PC-9 (cell line): ENCODE results near the gene CD79B. TPM values are rescaled to one million over a fixed set of nuclear protein-coding genes. Genes with fewer than 3 reads are reported as not detected.

ENCODE experiments used
- BruUV-seq: library from RNA; stranded (reverse); fragments of 400-500 nt; replicated peaks from 2 replicates; lab custom pipeline; 2021; lab: Mats Ljungman, UMichigan
- CTCF ChIA-PET: fragments of 300-600 bp; sonication (Branson Sonifier 250); formaldehyde crosslinking; loops from one replicate; lab custom pipeline; 2022; ENCODE audit warnings: antibody characterized with exemption; lab: Charles Lee
- POLR2A ChIA-PET: fragments of 300-600 bp; sonication (Branson Sonifier 250); formaldehyde crosslinking; loops from one replicate; lab custom pipeline; 2022; ENCODE audit warnings: antibody characterized with exemption; ENCODE audit not compliant: unreplicated experiment; lab: Charles Lee
- DNase-seq, 2 experiments: peaks; one replicate each; pipeline versions ENCODE4 v3.0.0 to v3.0.0-alpha.2; 2015 to 2022; ENCODE audit warnings: mixed read lengths in 1 of 2
- H2AFZ ChIP-seq: fragments of 200-600 bp; sonication (generic); 2 replicates; pipeline ENCODE4 v1.8.1; 2017; ENCODE audit warnings: antibody characterized with exemption
- H3F3A ChIP-seq: fragments of 200-600 bp; sonication (generic); 2 replicates; pipeline ENCODE4 v1.8.1; 2017; ENCODE audit warnings: antibody characterized with exemption, mild to moderate bottlenecking, low read depth; ENCODE audit not compliant: insufficient read depth
- H3K27ac ChIP-seq: fragments of 200-600 bp; sonication (generic); 2 replicates; pipeline ENCODE4 v1.6.1; 2016; ENCODE audit warnings: mixed run types
- H3K27me3 ChIP-seq: fragments of 200-600 bp; sonication (generic); 2 replicates; pipeline ENCODE4 v1.6.1; 2016; ENCODE audit warnings: low read depth, mixed run types; ENCODE audit not compliant: insufficient read depth
- H3K36me3 ChIP-seq: fragments of 200-600 bp; sonication (generic); 2 replicates; pipeline ENCODE4 v1.6.1; 2016; ENCODE audit warnings: low read depth, mixed run types
- H3K4me1 ChIP-seq: fragments of 200-600 bp; sonication (generic); replicated peaks from 2 replicates; pipeline ENCODE4 v1.6.1; 2016; ENCODE audit warnings: mixed run types; ENCODE audit not compliant: insufficient read depth
- H3K4me2 ChIP-seq: fragments of 200-600 bp; sonication (generic); 2 replicates; pipeline ENCODE4 v1.6.1; 2017; ENCODE audit warnings: mixed run types
- H3K4me3 ChIP-seq: fragments of 200-600 bp; sonication (generic); 2 replicates; pipeline ENCODE4 v1.6.1; 2016; ENCODE audit warnings: mixed run types
- H3K79me2 ChIP-seq: fragments of 200-600 bp; sonication (generic); 2 replicates; pipeline ENCODE4 v1.6.1; 2017; ENCODE audit warnings: low read depth, mixed run types
- H3K9me2 ChIP-seq: fragments of 200-600 bp; sonication (generic); 2 replicates; pipeline ENCODE4 v1.8.1; 2017; ENCODE audit warnings: mild to moderate bottlenecking; ENCODE audit not compliant: insufficient read depth
- H3K9me3 ChIP-seq: fragments of 200-600 bp; sonication (generic); 2 replicates; pipeline ENCODE4 v1.8.1; 2016; ENCODE audit warnings: low read depth; ENCODE audit not compliant: insufficient read depth
- H4K20me1 ChIP-seq: fragments of 200-600 bp; sonication (generic); 2 replicates; pipeline ENCODE4 v1.8.1; 2017; ENCODE audit not compliant: insufficient read depth
- EZH2 ChIP-seq: fragments of 200-600 bp; sonication (generic); IDR thresholded peaks from 2 replicates; pipeline ENCODE4 v1.8.0; 2017; ENCODE audit warnings: antibody characterized with exemption, low read depth
- intact Hi-C: fragments of 100-400 bp; cut with micrococcal nuclease; formaldehyde crosslinking; loops from one replicate; pipeline ENCODE4 v1.10.0; 2022; ENCODE audit not compliant: unreplicated experiment
- total RNA-seq: library from RNA; stranded (reverse); gene quantifications from 2 replicates; pipeline ENCODE4 v1.2.3, GENCODE V29; 2021
- TF ChIP-seq, protein P1 (sequence below): fragments of 200-600 bp; sonication (generic); conservative IDR thresholded peaks from 2 replicates; pipeline ENCODE4 v1.6.1; 2017; ENCODE audit warnings: mixed run types, antibody characterized with exemption, mild to moderate bottlenecking, moderate library complexity

CD79B gene
- total RNA-seq, 1 experiment from 2014 or later = not detected

DNA sequence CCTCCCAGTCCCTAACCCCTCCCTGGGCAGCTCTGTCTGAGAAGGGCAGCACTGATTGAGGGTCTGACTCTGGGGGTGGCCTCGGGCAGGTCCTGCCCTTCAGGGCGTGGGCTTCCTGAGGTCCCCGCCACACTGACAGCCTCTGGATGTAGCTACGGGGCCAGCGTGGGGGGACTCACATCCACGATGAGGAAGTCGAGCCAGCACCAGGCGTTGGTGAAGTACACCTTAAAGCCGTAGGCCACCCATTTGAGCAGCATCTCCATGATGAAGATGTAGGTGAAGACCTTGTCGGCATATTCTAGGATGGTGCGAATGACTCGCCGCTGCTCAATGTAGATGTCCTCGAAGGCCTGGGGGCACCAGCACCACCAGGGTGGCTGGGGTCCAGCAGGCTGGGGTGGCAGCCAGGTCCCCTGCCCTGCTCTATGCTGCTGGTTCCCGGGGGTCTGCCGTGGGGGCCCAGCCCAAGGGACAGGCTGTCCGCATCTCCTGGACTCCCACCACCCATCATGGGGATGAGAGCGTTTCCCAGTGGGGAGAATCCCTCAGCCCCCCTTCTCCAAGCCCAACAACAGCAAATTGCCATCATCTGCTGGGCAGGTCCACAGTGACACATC is 15.7 kb upstream of the CD79B start:
- no peak overlapping the region for H3K4me2 ChIP-seq
- H3F3A ChIP-seq = no peaks in the 10 kb centered on the region
- no peak overlapping the region for H3K27ac ChIP-seq
- H2AFZ ChIP-seq = no peak overlapping the region
- H3K36me3 ChIP-seq = no peaks in the 10 kb centered on the region
- no peak overlapping the region for H3K4me3 ChIP-seq
- H3K79me2 ChIP-seq = no peaks in the 10 kb centered on the region
- no peaks in the 10 kb centered on the region for H3K4me1 ChIP-seq
- intact Hi-C loops = no loop called here
- ChIA-PET CTCF (no interaction called here), POLR2A (no interaction called here)
- no peaks in the 10 kb centered on the region for H4K20me1 ChIP-seq
- no peak for DNase-seq
- no peaks in the 10 kb centered on the region for H3K9me2 ChIP-seq
- peaks cover 11% of the 10 kb centered on the region for H3K27me3 ChIP-seq
- TF ChIP-seq EZH2 = no peak
- TF ChIP-seq, protein P1, sequence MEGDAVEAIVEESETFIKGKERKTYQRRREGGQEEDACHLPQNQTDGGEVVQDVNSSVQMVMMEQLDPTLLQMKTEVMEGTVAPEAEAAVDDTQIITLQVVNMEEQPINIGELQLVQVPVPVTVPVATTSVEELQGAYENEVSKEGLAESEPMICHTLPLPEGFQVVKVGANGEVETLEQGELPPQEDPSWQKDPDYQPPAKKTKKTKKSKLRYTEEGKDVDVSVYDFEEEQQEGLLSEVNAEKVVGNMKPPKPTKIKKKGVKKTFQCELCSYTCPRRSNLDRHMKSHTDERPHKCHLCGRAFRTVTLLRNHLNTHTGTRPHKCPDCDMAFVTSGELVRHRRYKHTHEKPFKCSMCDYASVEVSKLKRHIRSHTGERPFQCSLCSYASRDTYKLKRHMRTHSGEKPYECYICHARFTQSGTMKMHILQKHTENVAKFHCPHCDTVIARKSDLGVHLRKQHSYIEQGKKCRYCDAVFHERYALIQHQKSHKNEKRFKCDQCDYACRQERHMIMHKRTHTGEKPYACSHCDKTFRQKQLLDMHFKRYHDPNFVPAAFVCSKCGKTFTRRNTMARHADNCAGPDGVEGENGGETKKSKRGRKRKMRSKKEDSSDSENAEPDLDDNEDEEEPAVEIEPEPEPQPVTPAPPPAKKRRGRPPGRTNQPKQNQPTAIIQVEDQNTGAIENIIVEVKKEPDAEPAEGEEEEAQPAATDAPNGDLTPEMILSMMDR = no peak
- H3K9me3 ChIP-seq = no peaks in the 10 kb centered on the region
- BruUV-seq = no TSS peak

DNA sequence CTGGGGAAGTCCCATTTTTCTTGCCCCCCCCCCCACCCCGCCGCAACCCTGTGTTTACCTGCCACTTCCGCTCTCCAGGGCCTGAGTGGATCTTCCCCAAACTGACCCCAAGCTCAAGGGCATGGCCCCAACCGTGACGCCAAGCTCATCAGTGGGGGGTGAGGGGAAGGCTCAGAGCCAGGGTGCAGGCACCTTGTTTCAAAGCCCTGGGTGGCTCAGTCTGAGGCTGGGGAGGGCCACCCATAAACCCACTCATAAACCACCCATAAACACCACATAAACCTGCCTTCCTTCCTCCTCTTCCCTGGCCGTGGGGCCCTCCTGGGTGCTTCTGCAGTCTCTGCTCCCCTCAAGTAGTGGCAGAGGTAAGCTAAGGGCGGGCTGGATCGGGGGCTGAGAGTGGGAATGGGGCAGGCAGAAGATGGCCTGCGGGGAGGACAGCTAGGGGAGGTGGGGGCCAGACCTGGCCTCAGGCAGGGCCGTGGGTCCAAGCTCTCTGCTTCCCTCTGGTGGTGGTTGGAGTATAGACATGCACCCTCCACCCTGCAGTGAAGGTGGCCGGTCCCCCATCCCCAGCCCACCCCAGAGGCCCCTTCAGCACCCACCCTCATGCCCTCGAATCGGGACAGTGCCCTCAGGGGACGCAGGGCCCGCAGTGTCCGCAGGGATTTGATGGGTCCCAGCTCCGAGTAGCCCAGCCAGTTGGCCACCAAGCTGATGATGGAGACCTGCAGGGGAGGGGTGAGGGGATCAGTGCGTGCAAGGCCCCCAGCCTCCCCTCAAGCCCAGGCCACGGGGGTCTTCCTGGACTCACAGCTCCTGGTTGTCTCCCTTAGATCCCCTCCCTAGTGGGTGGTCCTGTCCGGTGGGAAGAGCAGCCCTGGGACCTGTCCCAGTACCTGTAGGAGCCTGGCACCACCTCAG is 14.6 kb upstream of the CD79B start:
- H3K4me1 ChIP-seq = no peaks in the 10 kb centered on the region
- no peaks in the 10 kb centered on the region for H4K20me1 ChIP-seq
- H3K27me3 ChIP-seq = peaks cover 11% of the 10 kb centered on the region
- H3K4me2 ChIP-seq = no peak overlapping the region
- peak in 1 of 2 experiments; percentile 43 for DNase-seq
- no peaks in the 10 kb centered on the region for H3K9me3 ChIP-seq
- H3K4me3 ChIP-seq = no peak overlapping the region
- BruUV-seq = no TSS peak
- H2AFZ ChIP-seq = no peak overlapping the region
- intact Hi-C loops = no loop called here
- no peak for TF ChIP-seq EZH2
- TF ChIP-seq, protein P1 = peak; percentile 81
- no peaks in the 10 kb centered on the region for H3K79me2 ChIP-seq
- POLR2A ChIA-PET = interaction anchor here (0.9 kb wide), 1 partner anchor 18 kb away, joined by 7 read pairs; no protein-coding TSS in a partner anchor
- CTCF ChIA-PET = interaction anchor here (0.5 to 1.3 kb wide), 11 partner anchors 11 to 199 kb away, joined by 3 to 9 read pairs (median 5); partner anchors contain the start of gene GH1
- H3F3A ChIP-seq = no peaks in the 10 kb centered on the region
- H3K9me2 ChIP-seq = no peaks in the 10 kb centered on the region
- no peaks in the 10 kb centered on the region for H3K36me3 ChIP-seq
- no peak overlapping the region for H3K27ac ChIP-seq

DNA sequence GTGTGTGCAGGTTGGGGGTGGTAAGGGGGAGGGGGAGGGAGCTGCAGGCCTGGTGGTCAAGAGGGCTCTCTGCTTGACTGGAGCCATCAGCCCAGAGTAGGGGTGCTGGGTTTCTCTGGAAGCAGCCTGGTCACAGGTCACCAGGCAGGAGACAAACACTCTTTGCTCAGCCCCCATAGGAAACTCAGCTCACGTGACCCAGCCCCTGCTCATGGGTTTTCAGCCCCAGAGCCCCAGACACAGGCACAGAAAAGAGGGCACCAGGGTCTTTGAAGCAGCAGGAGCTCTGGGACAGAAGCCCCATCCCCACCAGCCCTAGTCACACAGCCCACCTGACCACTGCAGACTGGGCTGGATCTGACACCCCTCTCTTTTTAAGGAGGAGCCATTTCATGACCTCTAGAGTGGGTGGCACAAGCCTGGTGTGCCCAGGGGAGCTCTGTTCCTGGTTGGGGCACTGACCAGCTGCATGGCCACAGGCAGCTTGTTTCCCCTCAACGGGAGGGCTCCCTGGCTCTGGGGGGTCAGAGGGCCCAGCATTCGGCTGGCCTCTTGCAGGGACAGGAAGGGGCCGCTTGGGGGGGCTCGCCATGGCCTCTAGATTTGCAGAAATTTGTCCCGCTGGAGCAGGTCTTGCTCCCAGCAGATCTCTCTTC is 13.8 kb upstream of the CD79B start:
- H3F3A ChIP-seq = no peaks in the 10 kb centered on the region
- no peaks in the 10 kb centered on the region for H3K9me3 ChIP-seq
- no TSS peak for BruUV-seq
- H3K79me2 ChIP-seq = no peaks in the 10 kb centered on the region
- H4K20me1 ChIP-seq = no peaks in the 10 kb centered on the region
- H3K36me3 ChIP-seq = no peaks in the 10 kb centered on the region
- CTCF ChIA-PET = interaction anchor here (0.5 to 1.3 kb wide), 11 partner anchors 12 to 199 kb away, joined by 3 to 9 read pairs (median 5); partner anchors contain the start of gene GH1
- POLR2A ChIA-PET = interaction anchor here (0.6 to 0.9 kb wide), 2 partner anchors 18 to 39 kb away, joined by 3 to 7 read pairs; no protein-coding TSS in a partner anchor
- TF ChIP-seq, protein P1 = no peak
- TF ChIP-seq EZH2 = no peak
- intact Hi-C loops = no loop called here
- H3K4me3 ChIP-seq = no peak overlapping the region
- no peak overlapping the region for H3K27ac ChIP-seq
- H3K27me3 ChIP-seq = peaks cover 11% of the 10 kb centered on the region
- H3K4me1 ChIP-seq = no peaks in the 10 kb centered on the region
- H3K4me2 ChIP-seq = no peak overlapping the region
- no peak for DNase-seq
- no peak overlapping the region for H2AFZ ChIP-seq
- H3K9me2 ChIP-seq = no peaks in the 10 kb centered on the region
